NCI-H446 treated with DMSO at 0.1 percent for 48 hours (cell line): ENCODE data around the gene ACSM2B.
"Not testable (repeated sequence)": the region's sequence is repeated elsewhere in the genome, so short reads cannot be mapped to it uniquely, and the experiment has no call there.

Experiments used
- DNase-seq: peaks from one replicate; lab custom pipeline; 2025; lab: John Stamatoyannopoulos, UW

ACSM2B gene

DNA sequence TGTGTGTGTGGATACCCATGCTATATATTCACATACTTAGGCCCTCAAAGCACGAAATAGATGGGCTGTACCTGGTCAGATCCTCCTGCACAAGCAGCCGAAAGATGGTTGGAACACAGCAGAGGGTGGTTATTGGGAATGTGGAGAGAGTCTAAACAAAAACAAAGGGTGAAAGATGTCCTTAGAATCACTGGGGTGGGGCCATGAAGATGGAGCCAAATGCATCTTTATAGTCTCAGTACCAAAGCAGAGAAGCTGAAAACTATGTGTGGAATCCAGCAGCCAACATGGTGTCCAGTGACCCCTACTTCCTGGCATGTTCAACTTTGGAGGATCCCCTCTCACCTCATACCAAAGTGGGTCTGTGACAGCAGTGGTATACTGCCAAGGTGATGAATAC is 19.5 kb upstream of the ACSM2B start:
- DNase-seq: not testable (repeated sequence)

DNA sequence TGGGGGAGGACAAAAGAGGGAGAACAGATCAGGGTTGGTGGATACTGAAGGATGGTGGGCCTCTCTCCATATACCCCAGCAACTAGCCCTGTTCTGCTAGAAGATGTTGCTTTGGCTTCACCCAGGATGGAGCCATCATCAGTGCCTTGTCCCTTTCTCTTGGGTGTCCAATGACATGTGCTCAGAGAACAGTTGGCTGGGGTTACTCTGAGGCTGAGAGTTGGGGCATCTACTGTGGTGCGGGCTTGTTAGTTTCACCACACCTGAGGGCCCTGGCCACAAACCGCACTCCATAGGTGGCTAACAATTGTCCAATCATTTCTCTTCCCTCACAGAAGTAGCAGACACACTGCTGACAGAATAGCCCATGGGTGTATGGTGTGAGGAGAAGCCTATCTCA is 18.9 kb upstream of the ACSM2B start:
- DNase-seq: not testable (repeated sequence)

DNA sequence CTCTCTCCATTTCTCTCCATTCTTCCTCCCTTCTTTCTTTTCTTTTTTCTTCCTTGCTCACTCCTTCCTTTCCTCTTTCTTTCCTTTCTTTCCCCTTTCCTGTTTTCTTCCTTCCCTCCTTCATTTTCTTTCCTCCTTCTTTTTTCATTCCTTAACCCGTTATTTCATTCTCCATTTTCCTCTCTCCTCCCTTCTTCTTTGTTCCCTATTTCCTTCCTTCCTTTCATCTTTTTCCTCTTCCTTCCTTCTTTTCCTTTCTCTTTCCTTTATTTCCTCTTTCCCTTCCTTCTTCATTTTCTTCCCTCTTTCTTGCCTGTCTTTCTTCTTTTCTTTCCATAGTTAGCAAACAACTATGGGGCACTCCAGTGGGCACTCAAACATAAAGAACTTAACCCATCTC is 16.6 kb upstream of the ACSM2B start:
- not testable (repeated sequence) for DNase-seq

DNA sequence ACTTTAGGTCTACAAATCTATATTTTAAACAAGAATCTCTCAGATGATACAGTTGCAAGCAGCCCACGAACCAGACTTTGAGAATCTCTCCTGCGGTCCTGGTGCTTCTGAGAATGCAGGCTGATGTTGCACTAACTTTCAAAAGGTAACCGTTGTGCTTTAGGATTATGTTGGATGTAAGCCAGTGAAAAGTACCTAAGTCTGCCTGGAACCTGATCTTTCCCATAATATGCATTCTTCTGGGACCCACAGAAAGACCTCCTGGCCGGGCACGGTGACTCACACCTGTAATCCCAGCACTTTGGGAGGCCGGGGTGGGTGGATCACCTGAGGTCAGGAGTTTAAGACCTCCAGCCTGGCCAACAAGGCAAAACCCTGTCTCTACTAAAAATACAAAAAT is 13.3 kb upstream of the ACSM2B start:
- not testable (repeated sequence) for DNase-seq

DNA sequence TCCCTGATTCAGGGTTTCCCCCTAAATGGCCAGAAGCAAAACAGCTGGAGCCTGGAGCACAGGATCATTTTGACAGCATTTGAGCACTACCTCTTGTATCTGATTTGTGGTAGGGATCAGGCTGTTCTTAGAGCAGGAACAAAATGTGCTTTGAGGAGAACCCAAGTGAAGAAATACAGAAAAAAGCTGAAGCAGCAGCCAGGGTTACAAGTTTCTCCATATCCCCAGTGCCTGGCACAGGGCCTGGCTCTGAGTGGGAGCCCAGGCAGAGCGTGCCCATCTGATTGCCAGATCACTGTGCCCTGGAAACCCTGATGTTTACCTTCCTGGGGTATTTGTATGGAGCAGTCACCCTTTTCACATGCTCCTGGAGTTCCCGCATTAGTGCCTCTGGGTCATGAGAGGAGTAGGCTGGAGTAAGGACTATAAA is 11.5 kb upstream of the ACSM2B start:
- not testable (repeated sequence) for DNase-seq

DNA sequence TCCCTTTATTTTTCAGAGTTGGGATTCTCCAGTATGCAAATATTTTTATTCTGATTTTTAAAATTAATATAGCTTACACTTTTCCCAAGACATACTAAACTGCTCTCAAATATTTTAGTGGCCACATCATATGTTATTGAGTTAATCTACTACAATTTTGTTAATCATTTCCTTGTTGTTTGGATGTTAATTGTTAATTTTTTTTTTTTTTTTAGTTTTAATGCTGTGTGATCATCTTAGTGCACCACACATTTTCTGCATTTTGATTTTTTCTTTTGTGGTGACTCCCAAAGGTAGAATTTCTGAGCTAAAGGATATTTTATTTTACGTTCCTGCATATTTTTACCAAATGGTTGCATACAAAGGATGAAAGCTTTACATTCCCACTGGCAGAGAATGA is 10.5 kb upstream of the ACSM2B start:
- DNase-seq: not testable (repeated sequence)

DNA sequence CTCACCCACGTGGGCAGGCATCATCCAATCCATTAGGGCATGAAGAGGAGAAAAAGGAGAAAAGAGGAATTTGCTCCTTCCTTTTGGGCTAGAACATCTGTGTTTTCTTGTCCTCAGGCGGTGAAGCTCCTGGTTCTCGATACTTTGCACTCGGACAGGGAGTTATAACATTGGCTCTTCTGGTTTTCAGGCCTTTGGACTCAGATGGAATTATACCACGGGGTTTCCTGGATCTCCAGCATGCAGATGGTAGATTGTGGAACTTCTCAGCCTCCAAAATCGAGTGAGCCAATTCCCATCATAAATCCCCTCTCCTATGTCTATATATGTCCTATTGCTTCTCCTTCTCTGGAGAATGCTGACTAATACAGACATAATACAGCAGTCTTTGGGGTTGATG is 9.9 kb upstream of the ACSM2B start:
- not testable (repeated sequence) for DNase-seq

DNA sequence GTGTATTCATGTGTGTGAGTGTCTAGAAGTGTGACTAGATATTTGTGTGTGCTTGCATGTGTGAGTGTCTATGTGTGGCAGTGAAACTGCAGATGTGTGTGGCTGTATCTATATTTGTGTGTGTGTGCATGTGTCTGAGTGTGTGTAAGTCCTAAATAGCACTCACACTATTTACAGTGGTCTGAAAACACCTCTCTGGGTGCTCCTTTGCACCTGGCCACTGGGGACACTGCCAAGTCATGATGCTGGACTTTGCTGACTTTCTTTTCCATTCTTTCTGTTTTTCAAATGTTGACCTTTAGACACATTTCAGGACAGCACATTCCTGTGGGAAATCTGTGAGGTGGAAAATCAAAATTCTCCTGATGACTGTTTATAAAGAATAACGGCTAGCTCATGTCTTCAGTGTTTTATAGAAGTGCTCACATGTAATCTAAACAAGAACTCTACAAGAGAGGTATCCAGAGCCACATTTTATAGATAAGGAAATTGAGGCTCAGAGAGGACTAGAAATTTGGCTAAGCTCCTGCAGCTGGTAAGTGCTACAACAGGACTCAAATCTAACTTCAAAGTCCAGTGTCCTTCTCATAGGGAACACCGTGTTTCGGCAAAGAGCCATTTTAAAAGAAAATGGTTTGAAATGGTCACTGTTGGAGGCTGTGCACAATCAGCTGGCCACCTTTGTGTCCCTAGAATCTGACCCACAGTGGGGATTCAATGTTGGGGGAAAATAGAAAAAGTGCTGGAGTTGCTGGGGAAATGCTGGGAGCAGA is 4.5 kb upstream of the ACSM2B start:
- DNase-seq: not testable (repeated sequence)

DNA sequence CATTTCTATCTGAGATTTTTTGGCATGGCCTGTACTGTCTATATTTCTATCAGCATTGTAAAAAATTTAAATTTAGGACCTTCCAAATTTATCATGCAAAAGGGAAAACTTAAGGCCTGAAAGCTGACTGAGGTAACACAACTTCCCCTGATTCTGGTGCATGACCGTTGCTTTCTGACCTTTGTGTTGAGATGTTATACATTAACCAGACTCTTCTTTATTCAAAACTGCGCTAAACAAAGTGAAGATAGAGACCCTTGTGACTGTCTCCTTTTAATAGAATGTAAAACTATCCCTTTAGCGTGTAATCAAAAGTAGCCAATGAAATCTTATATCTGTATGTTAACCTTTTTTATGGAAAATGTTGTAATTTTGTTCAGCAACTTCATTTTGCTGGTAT is 1.9 kb upstream of the ACSM2B start:
- DNase-seq: not testable (repeated sequence)

DNA sequence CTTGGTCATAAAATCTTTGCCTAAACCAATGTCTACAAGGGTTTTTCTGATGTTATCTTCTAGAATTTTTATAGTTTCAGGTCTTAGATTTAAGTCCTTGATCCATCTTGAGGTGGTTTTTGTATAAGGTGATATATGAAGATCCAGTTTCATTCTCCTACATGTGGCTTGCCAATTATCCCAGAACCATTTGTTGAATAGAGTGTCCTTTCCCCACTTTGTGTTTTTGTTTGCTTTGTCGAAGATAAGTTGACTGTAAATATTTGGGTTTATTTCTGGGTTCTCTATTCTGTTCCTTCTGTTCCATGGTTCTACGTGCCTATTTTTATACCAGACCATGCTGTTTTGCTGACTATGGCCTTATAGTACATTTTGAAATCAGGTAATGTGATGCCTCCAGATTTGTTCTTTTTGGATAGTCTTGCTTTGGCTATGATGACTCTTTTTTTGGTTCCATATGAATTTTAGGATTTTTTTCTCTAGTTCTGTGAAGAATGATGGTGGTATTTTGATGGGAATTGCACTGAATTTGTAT is 7.0 kb downstream of the ACSM2B start:
- DNase-seq: not testable (repeated sequence)

DNA sequence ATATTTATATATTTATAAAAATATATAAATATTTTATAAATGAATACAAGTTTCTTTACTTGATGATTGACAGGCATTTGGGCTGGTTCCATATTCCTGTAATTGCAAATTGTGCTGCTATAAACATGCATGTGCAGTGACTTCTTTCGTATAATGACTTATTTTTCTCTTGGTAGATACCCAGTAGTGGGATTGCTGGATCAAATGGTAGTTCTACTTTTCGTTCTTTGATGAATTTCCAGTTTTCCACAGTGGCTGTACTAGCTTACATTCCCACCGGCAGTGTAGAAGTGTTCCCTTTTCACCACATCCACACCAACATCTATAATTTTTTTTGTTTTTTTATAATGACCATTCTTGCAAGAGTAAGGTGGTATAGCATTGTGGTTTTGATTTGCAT is 7.8 kb downstream of the ACSM2B start:
- no peak for DNase-seq

DNA sequence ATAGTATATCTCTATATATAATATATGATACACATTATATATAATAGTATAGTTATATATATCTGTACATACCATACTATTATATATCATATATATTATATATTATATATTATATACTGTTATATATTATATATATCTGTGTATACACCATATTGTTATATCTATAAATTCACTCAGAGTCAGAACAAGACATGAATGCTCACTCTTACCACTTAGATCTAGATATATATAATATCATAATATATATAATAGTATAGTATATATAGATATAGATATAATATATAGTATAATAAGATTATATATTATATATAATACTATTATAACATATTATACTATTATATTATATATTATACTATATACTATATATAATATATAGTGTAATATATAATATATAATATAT is 9.3 kb downstream of the ACSM2B start:
- DNase-seq: no peak

DNA sequence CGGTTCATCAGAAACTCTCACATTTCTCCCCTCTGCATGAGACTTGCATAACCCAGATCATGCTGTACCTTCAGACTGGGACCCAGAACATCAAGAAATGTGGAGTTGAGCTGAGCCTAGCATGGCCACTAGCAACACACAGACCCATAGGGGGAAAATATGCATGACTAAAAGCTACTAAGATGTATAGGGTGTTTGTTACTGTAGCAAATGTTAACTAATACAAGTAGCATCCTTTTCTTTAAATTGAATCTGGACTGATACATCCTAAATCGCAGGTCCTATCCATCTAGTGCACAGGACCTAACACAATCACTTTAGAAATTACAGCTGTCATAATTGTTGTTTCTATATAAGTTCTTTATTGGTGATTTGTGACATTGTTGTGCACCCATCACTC is 10.8 kb downstream of the ACSM2B start:
- not testable (repeated sequence) for DNase-seq

DNA sequence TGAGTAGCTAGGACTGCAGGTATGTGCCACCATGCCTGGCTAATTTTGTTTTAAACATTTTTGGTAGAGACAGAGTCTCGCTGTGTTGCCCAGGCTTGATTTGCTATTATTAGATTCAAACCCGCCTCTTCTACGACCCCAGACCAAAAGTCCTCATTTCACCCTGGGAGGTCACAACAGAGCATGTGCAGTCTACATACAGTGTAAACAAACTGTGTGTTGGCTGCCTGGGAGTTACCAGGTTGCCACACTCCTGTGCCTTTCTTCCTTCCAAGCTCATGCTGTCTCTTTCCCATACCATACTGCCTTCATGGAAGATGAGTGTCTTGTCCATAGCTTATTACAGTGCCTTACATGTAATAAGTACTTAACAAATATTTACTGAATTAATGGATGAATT is 11.9 kb downstream of the ACSM2B start:
- DNase-seq: not testable (repeated sequence)

DNA sequence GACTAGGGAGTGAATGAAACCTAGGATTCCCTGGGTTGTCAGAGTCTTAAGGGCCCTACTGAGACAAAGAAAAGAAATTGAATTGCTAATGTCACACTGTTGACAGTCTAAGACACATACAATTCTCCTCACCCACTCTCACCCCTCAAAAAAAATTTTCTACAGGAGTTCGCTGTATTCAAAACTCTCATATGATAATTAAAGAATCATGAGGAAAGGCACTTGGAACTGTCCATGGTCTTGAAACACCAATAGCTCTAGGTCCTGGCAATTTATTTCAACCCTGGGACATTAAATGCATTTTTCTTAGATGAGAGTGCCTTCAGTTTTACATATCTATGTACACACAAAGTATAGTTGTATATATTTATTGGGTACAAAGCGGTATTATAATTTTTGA is 20.5 kb downstream of the ACSM2B start:
- not testable (repeated sequence) for DNase-seq

DNA sequence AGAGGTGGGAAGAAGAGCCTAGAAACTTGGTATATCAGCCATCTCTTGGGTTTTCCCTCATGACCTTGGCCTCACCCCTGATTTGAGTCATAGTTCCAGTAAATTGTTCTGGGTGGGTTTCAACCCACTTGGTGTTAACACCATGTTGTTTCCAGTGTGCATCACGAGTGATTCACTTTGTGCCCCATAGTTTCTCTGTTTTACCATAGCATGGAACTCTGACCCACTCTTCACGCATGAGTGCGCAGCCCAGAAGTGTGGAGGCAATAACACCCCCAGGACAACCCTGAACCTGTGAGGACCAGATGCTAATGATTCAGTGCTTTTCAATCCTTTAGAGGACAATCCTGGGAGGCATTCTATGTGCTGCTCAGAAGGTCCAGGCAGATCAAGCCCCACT is 21.5 kb downstream of the ACSM2B start:
- not testable (repeated sequence) for DNase-seq

DNA sequence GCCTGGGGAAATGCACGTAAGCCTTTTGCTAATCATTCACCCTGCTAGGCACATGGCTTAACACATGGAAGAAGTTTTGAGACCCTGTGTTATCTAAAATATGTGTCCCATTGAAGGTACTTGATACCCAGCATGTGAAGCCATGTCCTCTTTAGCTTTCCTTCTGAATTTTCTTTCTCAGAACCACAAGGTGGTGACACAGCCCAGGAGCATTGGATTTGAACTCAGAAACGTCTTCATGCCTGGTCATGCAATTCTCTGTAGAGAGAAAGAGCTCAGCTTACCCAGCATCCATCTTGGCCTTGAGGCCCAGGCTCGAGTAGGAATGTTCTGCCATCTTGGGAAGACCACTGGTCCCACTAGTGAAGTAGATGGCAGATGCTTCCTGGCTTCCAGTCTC is 22.7 kb downstream of the ACSM2B start:
- not testable (repeated sequence) for DNase-seq

DNA sequence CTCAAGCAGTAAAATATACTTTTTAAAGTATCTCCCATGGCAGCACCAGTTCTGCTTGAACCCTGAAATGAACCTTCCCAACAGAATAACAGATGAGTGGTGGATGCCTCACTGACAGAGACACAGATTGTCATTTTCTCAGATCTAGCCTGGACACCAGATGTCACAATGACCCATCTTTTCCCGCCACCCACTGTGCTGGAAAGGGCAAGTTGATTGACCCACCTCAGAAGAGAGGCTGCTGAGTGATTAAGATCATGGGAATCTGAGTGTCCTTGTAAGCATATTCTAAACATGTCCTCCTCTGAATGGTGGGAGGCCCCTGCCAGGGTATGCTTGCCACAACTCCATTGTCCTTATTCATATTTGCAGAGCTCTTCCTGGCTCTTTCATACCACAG is 29.2 kb downstream of the ACSM2B start:
- not testable (repeated sequence) for DNase-seq

DNA sequence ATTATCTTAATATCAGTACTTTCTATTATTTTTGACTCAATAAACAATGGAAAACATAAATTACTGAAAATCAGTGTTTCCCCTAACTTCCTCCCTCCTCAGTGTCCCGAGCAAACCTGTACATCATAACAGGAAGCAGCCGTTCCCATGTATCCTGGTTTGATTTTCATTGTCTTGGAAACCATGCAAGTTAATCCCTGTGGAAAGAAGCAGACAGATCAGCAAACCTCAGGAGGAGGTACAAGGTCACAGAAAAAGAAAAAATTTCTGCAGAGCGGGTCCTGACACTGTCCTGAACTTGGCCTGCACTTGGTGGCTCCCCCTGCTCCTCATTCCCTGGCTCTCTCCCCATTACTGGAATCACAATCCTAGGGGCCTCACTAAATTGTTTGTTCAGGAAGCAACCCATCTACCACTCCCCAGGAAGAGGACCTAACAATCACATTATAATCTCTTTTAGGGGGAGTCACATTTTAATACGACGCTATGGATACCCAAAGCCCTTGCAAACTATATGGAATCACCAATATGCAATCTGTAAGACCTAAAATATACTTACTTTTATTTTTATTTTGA is 29.8 kb downstream of the ACSM2B start:
- DNase-seq: not testable (repeated sequence)

DNA sequence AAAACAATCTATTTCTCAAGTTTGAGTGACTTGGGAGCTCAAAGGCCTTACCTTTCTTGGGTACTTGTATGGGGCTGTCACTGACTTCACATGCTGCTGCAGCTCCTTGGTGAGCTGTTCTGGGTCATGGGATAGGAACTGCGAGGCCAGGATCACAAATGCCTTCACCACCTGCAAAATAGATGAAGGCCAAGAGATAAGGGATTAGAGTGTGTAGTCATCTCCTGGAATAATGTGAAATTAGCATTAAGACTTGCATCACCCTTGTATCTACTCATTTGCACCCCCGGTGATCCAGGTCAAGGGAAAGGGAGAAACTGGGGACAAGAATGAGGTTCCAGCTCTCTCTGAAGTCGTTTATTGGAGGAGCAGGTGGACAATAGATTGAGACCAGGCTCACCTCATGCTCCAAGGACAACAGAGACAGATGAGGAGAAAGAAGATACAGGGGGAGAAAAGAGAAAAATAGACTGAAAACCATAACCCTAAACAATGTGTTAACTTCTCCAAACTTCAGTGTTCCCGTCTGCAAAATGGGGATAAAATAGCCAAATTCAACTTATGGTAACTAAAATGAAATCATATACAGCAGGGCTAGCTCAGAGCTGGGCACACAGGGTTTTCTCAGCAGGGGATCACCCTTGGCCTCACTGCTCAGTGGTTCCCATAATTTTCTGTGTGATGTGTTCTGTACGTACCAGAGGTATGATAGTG is 35.4 kb downstream of the ACSM2B start:
- DNase-seq: not testable (repeated sequence)

DNA sequence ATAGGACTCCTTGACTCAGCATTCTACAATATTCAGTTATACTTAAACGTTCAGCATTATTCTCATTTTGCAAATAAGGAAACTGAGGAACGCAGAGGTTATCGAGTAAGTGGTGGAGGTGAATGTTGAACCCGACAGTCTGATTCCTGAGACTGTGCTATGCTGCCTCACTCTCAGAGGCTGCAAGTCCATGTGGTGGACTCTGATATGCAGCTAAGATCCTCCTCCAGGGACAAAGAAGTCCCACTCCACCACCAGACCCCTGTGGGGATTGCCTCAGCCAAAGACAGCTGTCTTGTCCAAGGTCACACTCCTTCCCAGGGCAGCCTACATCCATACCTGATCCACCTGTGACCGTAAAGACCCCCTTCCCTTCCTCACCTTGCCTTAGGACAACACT is 37.5 kb downstream of the ACSM2B start:
- no peak for DNase-seq

DNA sequence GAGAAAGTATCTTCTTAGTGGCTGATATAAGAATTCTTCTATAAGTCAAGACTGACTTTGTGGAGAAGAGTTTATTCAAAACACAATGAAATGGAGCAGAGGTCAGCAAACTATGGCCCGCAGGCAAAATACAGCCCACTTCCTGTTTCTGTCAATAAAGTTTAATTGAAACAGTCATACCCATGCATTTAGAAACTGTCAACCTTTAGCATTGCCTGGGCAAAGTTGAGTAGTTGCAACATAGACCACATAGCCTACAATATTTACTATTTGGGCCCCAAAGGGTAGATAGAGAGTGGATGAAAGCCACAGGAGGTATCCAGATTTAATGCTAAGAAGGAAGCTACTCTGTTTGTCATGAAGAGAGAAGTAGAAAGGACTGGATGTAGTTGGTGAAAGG is 38.0 kb downstream of the ACSM2B start:
- DNase-seq: no peak

DNA sequence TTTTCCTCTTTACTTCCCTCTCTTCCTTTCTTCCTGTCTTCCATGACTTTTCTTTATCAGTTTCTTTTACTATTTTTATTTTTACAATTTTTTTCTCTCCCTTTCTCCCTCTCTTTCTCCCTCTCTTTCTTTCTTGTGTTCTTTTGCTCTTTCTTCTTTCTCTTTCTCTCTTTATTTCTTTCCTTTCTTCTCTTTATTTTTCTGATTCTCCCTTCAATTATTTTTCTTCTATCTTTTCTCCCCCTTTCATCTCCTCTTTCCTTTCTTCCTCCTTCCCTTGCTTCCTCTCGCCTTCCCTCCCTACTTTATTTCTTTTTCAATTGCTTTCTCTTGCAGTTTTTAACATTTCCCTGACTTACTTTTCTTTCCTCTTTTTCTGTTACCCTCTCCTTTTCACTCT is 39.5 kb downstream of the ACSM2B start:
- DNase-seq: not testable (repeated sequence)
